ENCODE measurements around the gene MICA.

The MICA gene

GRCh38 chr6:31383149-31383548, 20.2 kb upstream of the MICA start:
- no peak for TF ChIP-seq POLR2AphosphoS5 (IDR thresholded peaks at IDR 0.05; ENCODE audit: low read depth, low read length)
- no peak for TF ChIP-seq REST (IDR thresholded peaks at IDR 0.05; ENCODE audit: insufficient read depth in 1 of 2, low read depth in 2 of 2, low read length in 2 of 2)
- no peak for TF ChIP-seq FOXP2 (optimal IDR thresholded peaks at IDR 0.05; ENCODE audit: borderline replicate concordance, extremely low read depth, extremely low read length, insufficient read depth)
- no peak for TF ChIP-seq SIN3A (IDR thresholded peaks at IDR 0.05; ENCODE audit: borderline replicate concordance, insufficient read depth, low read length)

- TF ChIP-seq SIN3A (IDR thresholded peaks at IDR 0.05; ENCODE audit: borderline replicate concordance, insufficient read depth, low read length), result no peak
- no peak for TF ChIP-seq REST (IDR thresholded peaks at IDR 0.05; ENCODE audit: insufficient read depth in 1 of 2, low read depth in 2 of 2, low read length in 2 of 2)
- TF ChIP-seq POLR2AphosphoS5 (IDR thresholded peaks at IDR 0.05; ENCODE audit: low read depth, low read length), result no peak
- no peak for TF ChIP-seq TAF1 (IDR thresholded peaks at IDR 0.05; ENCODE audit: borderline replicate concordance, insufficient read depth, low read length)
- TF ChIP-seq FOXP2 (optimal IDR thresholded peaks at IDR 0.05; ENCODE audit: borderline replicate concordance, extremely low read depth, extremely low read length, insufficient read depth), result no peak
Observed at GRCh38 chr6:31385041-31385440, 18.4 kb upstream of the MICA start.

- TF ChIP-seq REST (IDR thresholded peaks at IDR 0.05; ENCODE audit: insufficient read depth in 1 of 2, low read depth in 2 of 2, low read length in 2 of 2) (no peak), TAF1 (IDR thresholded peaks at IDR 0.05; ENCODE audit: borderline replicate concordance, insufficient read depth, low read length) (no peak), SIN3A (IDR thresholded peaks at IDR 0.05; ENCODE audit: borderline replicate concordance, insufficient read depth, low read length) (no peak), POLR2AphosphoS5 (IDR thresholded peaks at IDR 0.05; ENCODE audit: low read depth, low read length) (no peak), FOXP2 (optimal IDR thresholded peaks at IDR 0.05; ENCODE audit: borderline replicate concordance, extremely low read depth, extremely low read length, insufficient read depth) (no peak)
Observed at GRCh38 chr6:31386099-31386498, 17.3 kb upstream of the MICA start.

GRCh38 chr6:31386977-31387376, 16.4 kb upstream of the MICA start:
- TF ChIP-seq POLR2AphosphoS5 (IDR thresholded peaks at IDR 0.05; ENCODE audit: low read depth, low read length) (no peak), FOXP2 (optimal IDR thresholded peaks at IDR 0.05; ENCODE audit: borderline replicate concordance, extremely low read depth, extremely low read length, insufficient read depth) (no peak), TAF1 (IDR thresholded peaks at IDR 0.05; ENCODE audit: borderline replicate concordance, insufficient read depth, low read length) (no peak), REST (IDR thresholded peaks at IDR 0.05; ENCODE audit: insufficient read depth in 1 of 2, low read depth in 2 of 2, low read length in 2 of 2) (no peak), SIN3A (IDR thresholded peaks at IDR 0.05; ENCODE audit: borderline replicate concordance, insufficient read depth, low read length) (no peak)

- no peak for TF ChIP-seq POLR2AphosphoS5 (IDR thresholded peaks at IDR 0.05; ENCODE audit: low read depth, low read length)
- TF ChIP-seq FOXP2 (optimal IDR thresholded peaks at IDR 0.05; ENCODE audit: borderline replicate concordance, extremely low read depth, extremely low read length, insufficient read depth), result no peak
- no peak for TF ChIP-seq REST (IDR thresholded peaks at IDR 0.05; ENCODE audit: insufficient read depth in 1 of 2, low read depth in 2 of 2, low read length in 2 of 2)
- TF ChIP-seq TAF1 (IDR thresholded peaks at IDR 0.05; ENCODE audit: borderline replicate concordance, insufficient read depth, low read length), result no peak
- no peak for TF ChIP-seq SIN3A (IDR thresholded peaks at IDR 0.05; ENCODE audit: borderline replicate concordance, insufficient read depth, low read length)
Observed at GRCh38 chr6:31393932-31394331, 9.5 kb upstream of the MICA start.

Measured in PFSK-1 (cell line).